ENCODE data around the gene NSD1.

DNA sequence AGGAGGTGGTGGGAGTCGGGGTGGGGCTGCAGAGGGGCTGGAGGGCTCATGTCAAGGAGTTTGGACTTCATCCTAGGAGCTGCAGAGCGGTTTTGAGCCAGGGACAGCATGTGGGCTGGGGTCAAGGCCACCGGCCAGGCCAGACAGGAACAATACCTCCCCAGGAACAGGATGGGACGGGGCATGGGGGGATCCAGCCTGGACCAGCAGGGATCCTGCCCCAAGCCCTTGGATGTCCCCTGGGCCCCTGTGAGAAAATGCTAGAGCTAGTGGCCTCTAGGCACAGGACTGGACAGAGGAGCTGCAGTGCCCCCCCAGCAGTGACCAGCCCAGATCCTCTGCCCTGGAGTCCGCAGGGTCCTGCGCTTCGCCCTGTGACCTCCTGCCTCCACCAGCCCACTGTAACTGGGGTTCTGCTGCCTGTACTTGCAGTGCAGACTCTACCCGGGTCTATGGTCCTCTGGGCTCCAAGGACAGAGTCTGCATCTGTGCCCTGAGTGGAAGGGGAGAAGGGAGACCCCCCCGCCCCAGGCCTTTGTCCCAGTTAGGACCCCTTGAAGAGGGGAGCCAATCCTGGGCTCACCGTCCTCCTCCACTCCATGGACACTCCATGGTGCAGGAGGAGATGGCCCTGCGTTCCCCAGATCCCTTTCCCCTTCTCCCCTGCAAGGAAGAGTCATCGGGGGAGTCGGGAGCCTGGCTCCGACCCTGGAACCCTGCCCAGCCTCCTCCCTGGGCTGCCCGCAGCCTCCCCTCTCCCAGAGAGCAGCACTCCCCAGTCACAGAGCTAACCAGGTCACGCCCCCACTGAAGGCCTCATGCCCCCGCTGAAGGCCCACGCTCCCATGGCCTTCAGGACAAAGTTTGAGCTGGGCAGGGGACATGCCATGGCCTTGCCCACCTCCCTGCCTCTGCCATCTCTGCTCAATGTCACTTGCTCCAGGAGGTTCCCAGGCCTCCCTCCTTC lies 181.1 kb downstream of the NSD1 start:
- TF ChIP-seq EZH2 (IDR thresholded peaks at IDR 0.05; ENCODE audit: borderline replicate concordance) = no peak
- TF ChIP-seq, protein P1, sequence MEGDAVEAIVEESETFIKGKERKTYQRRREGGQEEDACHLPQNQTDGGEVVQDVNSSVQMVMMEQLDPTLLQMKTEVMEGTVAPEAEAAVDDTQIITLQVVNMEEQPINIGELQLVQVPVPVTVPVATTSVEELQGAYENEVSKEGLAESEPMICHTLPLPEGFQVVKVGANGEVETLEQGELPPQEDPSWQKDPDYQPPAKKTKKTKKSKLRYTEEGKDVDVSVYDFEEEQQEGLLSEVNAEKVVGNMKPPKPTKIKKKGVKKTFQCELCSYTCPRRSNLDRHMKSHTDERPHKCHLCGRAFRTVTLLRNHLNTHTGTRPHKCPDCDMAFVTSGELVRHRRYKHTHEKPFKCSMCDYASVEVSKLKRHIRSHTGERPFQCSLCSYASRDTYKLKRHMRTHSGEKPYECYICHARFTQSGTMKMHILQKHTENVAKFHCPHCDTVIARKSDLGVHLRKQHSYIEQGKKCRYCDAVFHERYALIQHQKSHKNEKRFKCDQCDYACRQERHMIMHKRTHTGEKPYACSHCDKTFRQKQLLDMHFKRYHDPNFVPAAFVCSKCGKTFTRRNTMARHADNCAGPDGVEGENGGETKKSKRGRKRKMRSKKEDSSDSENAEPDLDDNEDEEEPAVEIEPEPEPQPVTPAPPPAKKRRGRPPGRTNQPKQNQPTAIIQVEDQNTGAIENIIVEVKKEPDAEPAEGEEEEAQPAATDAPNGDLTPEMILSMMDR (IDR thresholded peaks at IDR 0.05; ENCODE audit: poor library complexity) = no peak
